Bronchial epithelial cell (primary cell): ENCODE measurements around the gene FCRL6. TPM values are rescaled to one million over a fixed set of nuclear protein-coding genes. Genes with fewer than 3 reads are reported as not detected.

Experiments
- DNase-seq: peaks from one replicate; pipeline ENCODE4 v3.0.0-alpha.2; 2010; ENCODE audit warnings: low read depth
- FAIRE-seq: peaks from 2 replicates; lab custom pipeline; 2011; peaks lifted over from hg19 to GRCh38; lab: Jason Lieb, UNC
- H3K27me3 ChIP-seq: 2 replicates; pipeline ENCODE4 v1.5.1; 2011; ENCODE audit warnings: low read length; ENCODE audit not compliant: control insufficient read depth, insufficient read depth
- H3K36me3 ChIP-seq: 2 replicates; pipeline ENCODE4 v1.5.1; 2011; ENCODE audit warnings: low read length; ENCODE audit not compliant: control insufficient read depth, insufficient read depth
- H3K4me3 ChIP-seq: 2 replicates; pipeline ENCODE4 v1.5.1; 2011; ENCODE audit warnings: mild to moderate bottlenecking, low read depth, low read length, control low read depth
- total RNA-seq: library from RNA; depleted of rRNA; stranded (reverse); fragments of >200 nt; gene quantifications from 2 replicates; pipeline ENCODE4 v1.2.1, GENCODE V29; 2014
- TF ChIP-seq, protein P1 (sequence below): IDR thresholded peaks from 2 replicates; pipeline ENCODE4 v1.5.1; 2011; ENCODE audit warnings: mild to moderate bottlenecking, moderate library complexity, low read length, control low read depth, inconsistent platforms; ENCODE audit not compliant: insufficient read depth, severe bottlenecking

The FCRL6 gene
- total RNA-seq, 1 donor from 2014 or later, result not detected

GRCh38 chr1:159859767-159860322 lies 57.7 kb downstream of the FCRL6 start:
- TF ChIP-seq, protein P1, sequence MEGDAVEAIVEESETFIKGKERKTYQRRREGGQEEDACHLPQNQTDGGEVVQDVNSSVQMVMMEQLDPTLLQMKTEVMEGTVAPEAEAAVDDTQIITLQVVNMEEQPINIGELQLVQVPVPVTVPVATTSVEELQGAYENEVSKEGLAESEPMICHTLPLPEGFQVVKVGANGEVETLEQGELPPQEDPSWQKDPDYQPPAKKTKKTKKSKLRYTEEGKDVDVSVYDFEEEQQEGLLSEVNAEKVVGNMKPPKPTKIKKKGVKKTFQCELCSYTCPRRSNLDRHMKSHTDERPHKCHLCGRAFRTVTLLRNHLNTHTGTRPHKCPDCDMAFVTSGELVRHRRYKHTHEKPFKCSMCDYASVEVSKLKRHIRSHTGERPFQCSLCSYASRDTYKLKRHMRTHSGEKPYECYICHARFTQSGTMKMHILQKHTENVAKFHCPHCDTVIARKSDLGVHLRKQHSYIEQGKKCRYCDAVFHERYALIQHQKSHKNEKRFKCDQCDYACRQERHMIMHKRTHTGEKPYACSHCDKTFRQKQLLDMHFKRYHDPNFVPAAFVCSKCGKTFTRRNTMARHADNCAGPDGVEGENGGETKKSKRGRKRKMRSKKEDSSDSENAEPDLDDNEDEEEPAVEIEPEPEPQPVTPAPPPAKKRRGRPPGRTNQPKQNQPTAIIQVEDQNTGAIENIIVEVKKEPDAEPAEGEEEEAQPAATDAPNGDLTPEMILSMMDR, result no peak

GRCh38 chr1:159860456-159860855 lies 58.3 kb downstream of the FCRL6 start:
- DNase-seq (no peak), FAIRE-seq (no peak)
- TF ChIP-seq, protein P1, result no peak
- Histone ChIP-seq H3K36me3 (no peaks in the 10 kb centered on the region), H3K4me3 (no peak overlapping the region), H3K27me3 (no peaks in the 10 kb centered on the region)

More at GRCh38 chr1:159859767-159860322, 57.7 kb downstream of the FCRL6 start:
- no peak overlapping the region for H3K4me3 ChIP-seq
- FAIRE-seq (no peak), DNase-seq (no peak)
- no peaks in the 10 kb centered on the region for H3K27me3 ChIP-seq
- no peaks in the 10 kb centered on the region for H3K36me3 ChIP-seq

GRCh38 chr1:159861218-159861617 lies 59.1 kb downstream of the FCRL6 start:
- Histone ChIP-seq H3K4me3 (no peak overlapping the region), H3K27me3 (no peaks in the 10 kb centered on the region), H3K36me3 (no peaks in the 10 kb centered on the region)
- TF ChIP-seq, protein P1, result no peak
- DNase-seq, result no peak
- no peak for FAIRE-seq

GRCh38 chr1:159862031-159862430 lies 59.9 kb downstream of the FCRL6 start:
- Histone ChIP-seq H3K27me3 (no peaks in the 10 kb centered on the region), H3K36me3 (no peaks in the 10 kb centered on the region), H3K4me3 (no peak overlapping the region)
- DNase-seq (no peak), FAIRE-seq (no peak)
- TF ChIP-seq, protein P1, result no peak

GRCh38 chr1:159862557-159862956 lies 60.4 kb downstream of the FCRL6 start, which contains the start of gene VSIG8:
Gene VSIG8 (minus strand): TSS chr1:159862657. CDS start chr1:159862521, 136 bp downstream.
- Histone ChIP-seq H3K27me3 (no peaks in the 10 kb centered on the region), H3K36me3 (no peaks in the 10 kb centered on the region), H3K4me3 (no peak within 1 kb of the TSS)
- TF ChIP-seq, protein P1, result no peak
- FAIRE-seq (no peak), DNase-seq (no peak)

DNA sequence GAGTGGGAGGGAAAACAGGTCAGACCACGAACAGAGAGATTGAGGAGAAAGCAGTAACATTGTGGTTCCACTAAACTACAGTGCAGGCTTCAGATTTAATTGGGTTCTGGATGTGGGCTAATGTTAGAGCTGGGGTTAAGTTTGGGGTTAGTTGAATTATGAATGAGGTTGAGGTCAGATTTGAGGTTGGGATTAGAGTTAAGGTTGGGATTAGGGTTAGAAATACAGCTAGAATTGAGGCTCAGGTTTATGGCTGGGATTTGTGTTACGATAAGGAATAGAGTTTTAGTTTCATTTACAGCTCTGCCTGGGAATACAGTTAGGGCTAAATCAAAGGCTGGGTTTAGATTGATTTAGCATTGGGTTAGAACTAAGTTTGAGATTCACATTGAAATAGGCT lies 62.1 kb downstream of the FCRL6 start:
- H3K27me3 ChIP-seq, result no peaks in the 10 kb centered on the region
- no peaks in the 10 kb centered on the region for H3K36me3 ChIP-seq
- TF ChIP-seq, protein P1, result no peak
- no peak overlapping the region for H3K4me3 ChIP-seq
- DNase-seq (no peak), FAIRE-seq (no peak)
